ENCODE data around the gene TIMP2. TPM values are rescaled to one million over a fixed set of nuclear protein-coding genes. Genes with fewer than 3 reads are reported as not detected.

The TIMP2 gene
- polyA plus RNA-seq, 4 donors: 12.7 to 84.6 (median 44.0) TPM

- no peak overlapping the region for H3K4me3 ChIP-seq (ENCODE audit: low read depth in 1 of 3, low read length in 3 of 3)
- DNase-seq (no peak), FAIRE-seq (no peak)
- H3K9me3 ChIP-seq (ENCODE audit: control insufficient read depth in 2 of 2, insufficient read depth in 1 of 2, low read depth in 1 of 2, low read length in 1 of 2): no peaks in the 10 kb centered on the region
- H3K27me3 ChIP-seq (ENCODE audit: control insufficient read depth in 3 of 3, insufficient read depth in 3 of 3, low read length in 3 of 3): no peaks in the 10 kb centered on the region
- H3K4me1 ChIP-seq (ENCODE audit: control insufficient read depth in 3 of 3, insufficient read depth in 2 of 3, low read depth in 1 of 3, low read length in 2 of 3): no peaks in the 10 kb centered on the region
- H3K36me3 ChIP-seq (ENCODE audit: control insufficient read depth in 3 of 3, insufficient read depth in 2 of 3, low read depth in 1 of 3, low read length in 3 of 3): peaks cover 23 to 76% (median 38%) of the 10 kb centered on the region in 3 donors
- no peak overlapping the region for H3K27ac ChIP-seq (ENCODE audit: low read depth in 1 of 3, low read length in 2 of 3)
- 91 to 93% (median 91%) methylated on average over 21 of the region's 21 CpGs for WGBS, 3 donors
Observed at GRCh38 chr17:78826836-78827509, 98.2 kb downstream of the TIMP2 start.

DNA sequence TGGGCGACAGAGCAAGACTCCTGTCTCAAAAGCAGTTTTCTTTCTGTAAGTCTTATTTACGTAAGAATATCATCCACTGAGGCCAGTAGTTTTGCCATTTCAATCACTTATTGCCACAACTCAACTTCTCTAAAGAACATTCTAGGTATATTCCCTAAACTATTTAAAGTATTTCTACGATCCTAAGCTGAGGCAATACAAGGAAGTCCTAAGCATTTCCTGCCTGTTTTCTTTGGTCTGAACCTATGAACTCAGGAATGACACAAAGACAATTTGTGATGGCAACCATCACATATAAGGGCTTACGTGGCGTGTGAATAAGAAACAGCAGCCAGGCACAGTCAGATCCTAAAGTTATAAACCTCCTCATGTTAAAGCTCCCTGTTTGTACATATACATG is 98.8 kb downstream of the TIMP2 start:
- no peaks in the 10 kb centered on the region for H3K27me3 ChIP-seq (ENCODE audit: control insufficient read depth in 3 of 3, insufficient read depth in 3 of 3, low read length in 3 of 3)
- no peak overlapping the region for H3K4me3 ChIP-seq (ENCODE audit: low read depth in 1 of 3, low read length in 3 of 3)
- no peaks in the 10 kb centered on the region for H3K9me3 ChIP-seq (ENCODE audit: control insufficient read depth in 2 of 2, insufficient read depth in 1 of 2, low read depth in 1 of 2, low read length in 1 of 2)
- peaks cover 23 to 77% (median 37%) of the 10 kb centered on the region in 3 donors for H3K36me3 ChIP-seq (ENCODE audit: control insufficient read depth in 3 of 3, insufficient read depth in 2 of 3, low read depth in 1 of 3, low read length in 3 of 3)
- no peaks in the 10 kb centered on the region for H3K4me1 ChIP-seq (ENCODE audit: control insufficient read depth in 3 of 3, insufficient read depth in 2 of 3, low read depth in 1 of 3, low read length in 2 of 3)
- no peak overlapping the region for H3K27ac ChIP-seq (ENCODE audit: low read depth in 1 of 3, low read length in 2 of 3)
- 88 to 96% (median 90%) methylated on average over 5 of the region's 5 CpGs for WGBS, 3 donors
- no peak for DNase-seq
- no peak for FAIRE-seq

GRCh38 chr17:78825696-78826095 is 99.5 kb downstream of the TIMP2 start:
- no peak overlapping the region for H3K4me3 ChIP-seq (ENCODE audit: low read depth in 1 of 3, low read length in 3 of 3)
- FAIRE-seq (no peak), DNase-seq (no peak)
- no peaks in the 10 kb centered on the region for H3K27me3 ChIP-seq (ENCODE audit: control insufficient read depth in 3 of 3, insufficient read depth in 3 of 3, low read length in 3 of 3)
- WGBS, 3 donors: 92 to 96% (median 95%) methylated on average over 6 of the region's 6 CpGs
- H3K36me3 ChIP-seq (ENCODE audit: control insufficient read depth in 3 of 3, insufficient read depth in 2 of 3, low read depth in 1 of 3, low read length in 3 of 3): peaks cover 25 to 79% (median 37%) of the 10 kb centered on the region in 3 donors
- H3K9me3 ChIP-seq (ENCODE audit: control insufficient read depth in 2 of 2, insufficient read depth in 1 of 2, low read depth in 1 of 2, low read length in 1 of 2): no peaks in the 10 kb centered on the region
- no peaks in the 10 kb centered on the region for H3K4me1 ChIP-seq (ENCODE audit: control insufficient read depth in 3 of 3, insufficient read depth in 2 of 3, low read depth in 1 of 3, low read length in 2 of 3)
- no peak overlapping the region for H3K27ac ChIP-seq (ENCODE audit: low read depth in 1 of 3, low read length in 2 of 3)

GRCh38 chr17:78824240-78824639 is 100.9 kb downstream of the TIMP2 start:
- H3K27ac ChIP-seq (ENCODE audit: low read depth in 1 of 3, low read length in 2 of 3): no peak overlapping the region

DNA sequence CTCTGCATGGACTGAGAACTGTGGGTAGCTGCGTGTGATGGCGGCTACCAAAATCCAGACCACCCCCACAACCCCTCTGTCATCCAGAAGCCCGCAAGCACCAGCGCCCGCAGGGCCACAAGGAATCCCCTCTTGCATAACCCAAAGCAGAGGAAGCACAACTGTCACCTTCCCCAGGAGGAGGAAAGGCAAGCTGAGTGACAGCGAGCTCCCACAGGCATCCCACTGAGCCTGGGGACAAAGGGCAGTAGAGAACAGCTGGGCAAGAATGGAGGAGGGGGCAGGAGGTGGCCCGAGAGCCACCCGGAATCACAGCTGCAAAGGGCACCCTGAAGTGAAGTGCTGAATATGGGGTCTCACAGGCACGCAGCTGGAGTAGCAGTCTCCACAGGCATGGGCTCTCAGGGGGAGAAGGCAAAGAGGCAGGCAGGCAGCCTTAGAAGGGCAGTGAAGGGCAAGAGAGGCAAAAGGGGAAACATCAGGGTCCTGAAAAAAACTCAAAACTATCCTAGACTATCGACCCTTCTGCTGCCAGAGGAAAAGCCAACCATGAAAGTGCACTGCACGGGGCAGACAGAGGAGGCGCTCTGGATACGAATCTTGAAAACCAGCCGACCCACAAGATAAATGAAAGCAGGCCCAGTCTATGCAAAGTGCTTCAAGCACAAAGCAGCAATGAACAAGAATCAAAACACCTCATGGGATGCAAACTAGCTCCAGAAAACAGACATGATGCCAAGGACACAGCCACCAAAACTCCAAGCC is 101.7 kb downstream of the TIMP2 start:
- Histone ChIP-seq H3K4me3 (ENCODE audit: low read depth in 1 of 3, low read length in 3 of 3) (no peak overlapping the region), H3K4me1 (ENCODE audit: control insufficient read depth in 3 of 3, insufficient read depth in 2 of 3, low read depth in 1 of 3, low read length in 2 of 3) (no peaks in the 10 kb centered on the region), H3K36me3 (ENCODE audit: control insufficient read depth in 3 of 3, insufficient read depth in 2 of 3, low read depth in 1 of 3, low read length in 3 of 3) (peaks cover 29 to 88% (median 36%) of the 10 kb centered on the region in 3 donors), H3K27ac (ENCODE audit: low read depth in 1 of 3, low read length in 2 of 3) (no peak overlapping the region), H3K27me3 (ENCODE audit: control insufficient read depth in 3 of 3, insufficient read depth in 3 of 3, low read length in 3 of 3) (no peaks in the 10 kb centered on the region), H3K9me3 (ENCODE audit: control insufficient read depth in 2 of 2, insufficient read depth in 1 of 2, low read depth in 1 of 2, low read length in 1 of 2) (no peaks in the 10 kb centered on the region)
- DNase-seq (no peak), FAIRE-seq (no peak)
- 82 to 92% (median 87%) methylated on average over 14 of the region's 14 CpGs for WGBS, 3 donors

More at GRCh38 chr17:78824240-78824639, 100.9 kb downstream of the TIMP2 start:
- WGBS, 3 donors: 89 to 92% (median 90%) methylated on average over 7 of the region's 7 CpGs
- H3K9me3 ChIP-seq (ENCODE audit: control insufficient read depth in 2 of 2, insufficient read depth in 1 of 2, low read depth in 1 of 2, low read length in 1 of 2): no peaks in the 10 kb centered on the region
- no peaks in the 10 kb centered on the region for H3K4me1 ChIP-seq (ENCODE audit: control insufficient read depth in 3 of 3, insufficient read depth in 2 of 3, low read depth in 1 of 3, low read length in 2 of 3)
- no peak for DNase-seq
- H3K27me3 ChIP-seq (ENCODE audit: control insufficient read depth in 3 of 3, insufficient read depth in 3 of 3, low read length in 3 of 3): no peaks in the 10 kb centered on the region
- H3K4me3 ChIP-seq (ENCODE audit: low read depth in 1 of 3, low read length in 3 of 3): no peak overlapping the region
- FAIRE-seq: no peak
- H3K36me3 ChIP-seq (ENCODE audit: control insufficient read depth in 3 of 3, insufficient read depth in 2 of 3, low read depth in 1 of 3, low read length in 3 of 3): peaks cover 26 to 88% (median 32%) of the 10 kb centered on the region in 3 donors

- Histone ChIP-seq H3K36me3 (ENCODE audit: control insufficient read depth in 3 of 3, insufficient read depth in 2 of 3, low read depth in 1 of 3, low read length in 3 of 3) (peaks cover 26 to 89% (median 40%) of the 10 kb centered on the region in 3 donors), H3K4me3 (ENCODE audit: low read depth in 1 of 3, low read length in 3 of 3) (no peak overlapping the region), H3K27ac (ENCODE audit: low read depth in 1 of 3, low read length in 2 of 3) (no peak overlapping the region), H3K27me3 (ENCODE audit: control insufficient read depth in 3 of 3, insufficient read depth in 3 of 3, low read length in 3 of 3) (no peaks in the 10 kb centered on the region), H3K9me3 (ENCODE audit: control insufficient read depth in 2 of 2, insufficient read depth in 1 of 2, low read depth in 1 of 2, low read length in 1 of 2) (no peaks in the 10 kb centered on the region), H3K4me1 (ENCODE audit: control insufficient read depth in 3 of 3, insufficient read depth in 2 of 3, low read depth in 1 of 3, low read length in 2 of 3) (no peaks in the 10 kb centered on the region)
- no peak for FAIRE-seq
- DNase-seq: no peak
- WGBS, 3 donors: 95 to 98% (median 97%) methylated on average over 14 of the region's 14 CpGs
Observed at GRCh38 chr17:78822552-78822951, 102.6 kb downstream of the TIMP2 start.

DNA sequence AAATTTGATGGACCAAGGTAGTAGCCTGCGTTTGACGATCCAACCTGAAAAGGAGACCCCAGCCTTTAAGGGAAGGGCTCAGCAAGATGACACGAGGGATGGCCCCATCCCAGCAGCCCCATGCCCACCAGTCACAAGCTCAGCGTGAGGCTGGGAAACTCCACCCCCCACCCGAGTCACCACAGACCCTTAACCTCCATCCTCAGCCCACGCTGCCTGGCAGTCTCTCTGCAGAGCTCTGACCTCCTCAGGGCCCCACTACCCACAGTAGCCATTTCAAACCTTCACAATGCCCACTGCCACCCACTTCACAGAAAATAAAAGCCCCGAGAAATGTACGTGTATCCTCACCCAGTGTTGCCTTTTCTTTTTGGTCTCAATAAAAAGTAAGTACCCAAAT is 103.2 kb downstream of the TIMP2 start:
- WGBS, 3 donors: 91 to 96% (median 94%) methylated on average over 8 of the region's 8 CpGs
- no peaks in the 10 kb centered on the region for H3K27me3 ChIP-seq (ENCODE audit: control insufficient read depth in 3 of 3, insufficient read depth in 3 of 3, low read length in 3 of 3)
- H3K4me3 ChIP-seq (ENCODE audit: low read depth in 1 of 3, low read length in 3 of 3): no peak overlapping the region
- no peaks in the 10 kb centered on the region for H3K9me3 ChIP-seq (ENCODE audit: control insufficient read depth in 2 of 2, insufficient read depth in 1 of 2, low read depth in 1 of 2, low read length in 1 of 2)
- no peak for FAIRE-seq
- H3K27ac ChIP-seq (ENCODE audit: low read depth in 1 of 3, low read length in 2 of 3): no peak overlapping the region
- peaks cover 22 to 89% (median 35%) of the 10 kb centered on the region in 3 donors for H3K36me3 ChIP-seq (ENCODE audit: control insufficient read depth in 3 of 3, insufficient read depth in 2 of 3, low read depth in 1 of 3, low read length in 3 of 3)
- no peaks in the 10 kb centered on the region for H3K4me1 ChIP-seq (ENCODE audit: control insufficient read depth in 3 of 3, insufficient read depth in 2 of 3, low read depth in 1 of 3, low read length in 2 of 3)
- no peak for DNase-seq

DNA sequence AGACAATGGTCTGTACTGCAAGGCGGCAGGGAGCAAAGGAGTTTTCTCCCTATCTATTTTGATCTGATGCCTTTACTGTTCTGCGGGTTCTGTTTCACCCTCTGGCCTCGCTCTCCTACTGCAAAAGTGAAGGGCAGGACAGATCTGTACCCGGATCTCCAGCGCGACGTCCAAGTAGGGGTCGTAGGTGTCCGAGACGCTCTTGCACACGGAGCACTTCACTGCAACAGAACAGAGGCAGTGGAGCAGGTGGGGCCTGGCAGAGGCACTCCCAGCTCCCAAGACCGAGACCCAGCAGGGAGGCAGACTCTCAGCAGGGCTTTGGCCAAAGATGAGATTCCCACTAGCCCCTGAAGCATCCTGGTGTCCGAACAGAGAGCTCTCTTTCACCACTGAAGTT is 104.3 kb downstream of the TIMP2 start:
- H3K36me3 ChIP-seq (ENCODE audit: control insufficient read depth in 3 of 3, insufficient read depth in 2 of 3, low read depth in 1 of 3, low read length in 3 of 3): peaks cover 20 to 90% (median 31%) of the 10 kb centered on the region in 3 donors
- no peak overlapping the region for H3K4me3 ChIP-seq (ENCODE audit: low read depth in 1 of 3, low read length in 3 of 3)
- H3K9me3 ChIP-seq (ENCODE audit: control insufficient read depth in 2 of 2, insufficient read depth in 1 of 2, low read depth in 1 of 2, low read length in 1 of 2): no peaks in the 10 kb centered on the region
- no peak overlapping the region for H3K27ac ChIP-seq (ENCODE audit: low read depth in 1 of 3, low read length in 2 of 3)
- no peaks in the 10 kb centered on the region for H3K4me1 ChIP-seq (ENCODE audit: control insufficient read depth in 3 of 3, insufficient read depth in 2 of 3, low read depth in 1 of 3, low read length in 2 of 3)
- 91 to 97% (median 93%) methylated on average over 13 of the region's 13 CpGs for WGBS, 3 donors
- no peak for DNase-seq
- H3K27me3 ChIP-seq (ENCODE audit: control insufficient read depth in 3 of 3, insufficient read depth in 3 of 3, low read length in 3 of 3): no peaks in the 10 kb centered on the region
- FAIRE-seq: no peak
